GM12878 (cell line): ENCODE data around the gene N4BP3.
A peak's percentile ranks its signal among the peaks of the same experiment; 100 is the strongest.

Experiments
- CHD4 ChIP-seq: fragments of 200-600 bp; sonication (generic); IDR thresholded peaks from 2 replicates; pipeline ENCODE4 v1.6.1; 2016; ENCODE audit warnings: mild to moderate bottlenecking
- FOXM1 ChIP-seq: IDR thresholded peaks from 2 replicates; pipeline ENCODE4 v1.6.1; 2012; ENCODE audit warnings: low read depth, mild to moderate bottlenecking, inconsistent platforms, low read length, moderate library complexity
- MYC ChIP-seq: IDR thresholded peaks from 2 replicates; pipeline ENCODE4 v1.6.1; 2011; ENCODE audit warnings: mild to moderate bottlenecking, low read length, moderate library complexity, inconsistent platforms; ENCODE audit not compliant: insufficient read depth, insufficient replicate concordance, insufficient read length, severe bottlenecking
- POLR2A ChIP-seq: IDR thresholded peaks from 2 replicates; pipeline ENCODE4 v1.6.1; 2011; ENCODE audit warnings: low read depth, mild to moderate bottlenecking, low read length
- SIN3A ChIP-seq: IDR thresholded peaks from 2 replicates; pipeline ENCODE4 v1.6.1; 2012; ENCODE audit warnings: low read depth, low read length, improper control_type of control experiment
- ZNF207 ChIP-seq: fragments of 450-650 bp; IDR thresholded peaks from 2 replicates; pipeline ENCODE4 v1.6.1; 2014; ENCODE audit warnings: antibody characterized with exemption, mild to moderate bottlenecking, borderline replicate concordance
- TF ChIP-seq, protein P1 (sequence below): IDR thresholded peaks from 2 replicates; pipeline ENCODE4 v1.6.1; 2012; ENCODE audit warnings: low read depth, low read length, improper control_type of control experiment
- TF ChIP-seq, protein P2 (sequence below), 3 experiments: IDR thresholded peaks in 2 of 3; conservative IDR thresholded peaks in 1 of 3; 2 replicates each; pipeline ENCODE4 v1.5.1; 2011; ENCODE audit warnings: low read depth in 3 of 3, low read length in 3 of 3, mild to moderate bottlenecking in 3 of 3, control low read depth in 2 of 3, moderate library complexity in 2 of 3, inconsistent platforms in 1 of 3, mixed read lengths in 1 of 3; ENCODE audit not compliant: control insufficient read depth in 2 of 3, insufficient read depth in 1 of 3; ENCODE audit errors: extremely low read depth in 1 of 3

DNA sequence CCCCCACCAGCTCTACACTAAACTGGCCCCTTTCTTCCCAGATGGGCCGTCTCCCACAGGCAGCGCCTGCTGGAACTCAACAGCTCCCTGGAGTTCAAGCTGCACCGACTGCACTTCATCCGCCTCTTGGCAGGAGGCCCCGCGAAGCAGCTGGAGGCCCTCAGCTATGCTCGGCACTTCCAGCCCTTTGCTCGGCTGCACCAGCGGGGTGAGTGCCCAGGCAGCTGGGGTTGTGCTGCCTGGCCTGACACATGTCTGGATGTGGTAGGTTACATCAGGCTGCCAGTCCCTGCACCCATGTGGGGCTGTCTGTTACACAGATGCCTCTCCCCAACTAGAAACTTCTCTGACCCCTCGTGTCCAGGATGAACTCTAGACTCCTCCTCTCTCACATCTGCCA lies 30.6 kb downstream of the N4BP3 start:
- no peak for TF ChIP-seq SIN3A
- TF ChIP-seq CHD4 = no peak
- no peak for TF ChIP-seq MYC
- TF ChIP-seq, protein P1, sequence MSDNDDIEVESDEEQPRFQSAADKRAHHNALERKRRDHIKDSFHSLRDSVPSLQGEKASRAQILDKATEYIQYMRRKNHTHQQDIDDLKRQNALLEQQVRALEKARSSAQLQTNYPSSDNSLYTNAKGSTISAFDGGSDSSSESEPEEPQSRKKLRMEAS = no peak
- TF ChIP-seq, protein P2, sequence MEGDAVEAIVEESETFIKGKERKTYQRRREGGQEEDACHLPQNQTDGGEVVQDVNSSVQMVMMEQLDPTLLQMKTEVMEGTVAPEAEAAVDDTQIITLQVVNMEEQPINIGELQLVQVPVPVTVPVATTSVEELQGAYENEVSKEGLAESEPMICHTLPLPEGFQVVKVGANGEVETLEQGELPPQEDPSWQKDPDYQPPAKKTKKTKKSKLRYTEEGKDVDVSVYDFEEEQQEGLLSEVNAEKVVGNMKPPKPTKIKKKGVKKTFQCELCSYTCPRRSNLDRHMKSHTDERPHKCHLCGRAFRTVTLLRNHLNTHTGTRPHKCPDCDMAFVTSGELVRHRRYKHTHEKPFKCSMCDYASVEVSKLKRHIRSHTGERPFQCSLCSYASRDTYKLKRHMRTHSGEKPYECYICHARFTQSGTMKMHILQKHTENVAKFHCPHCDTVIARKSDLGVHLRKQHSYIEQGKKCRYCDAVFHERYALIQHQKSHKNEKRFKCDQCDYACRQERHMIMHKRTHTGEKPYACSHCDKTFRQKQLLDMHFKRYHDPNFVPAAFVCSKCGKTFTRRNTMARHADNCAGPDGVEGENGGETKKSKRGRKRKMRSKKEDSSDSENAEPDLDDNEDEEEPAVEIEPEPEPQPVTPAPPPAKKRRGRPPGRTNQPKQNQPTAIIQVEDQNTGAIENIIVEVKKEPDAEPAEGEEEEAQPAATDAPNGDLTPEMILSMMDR (IDR thresholded peaks at IDR 0.05 in 2 of 3, conservative IDR thresholded peaks at IDR 0.05 in 1 of 3; ENCODE audit: control insufficient read depth in 2 of 3, extremely low read depth in 1 of 3, insufficient read depth in 1 of 3, low read depth in 3 of 3, low read length in 3 of 3) = no peak
- TF ChIP-seq ZNF207 = no peak
- TF ChIP-seq FOXM1 = no peak
- peak; percentile 47 for TF ChIP-seq POLR2A
